NCI-H345 treated with DMSO at 0.1 percent for 48 hours (cell line): ENCODE data around the gene ELP5.

ENCODE experiments used
- DNase-seq: peaks from one replicate; lab custom pipeline; 2025; ENCODE audit not compliant: unreplicated experiment; lab: John Stamatoyannopoulos, UW

Gene ELP5

DNA sequence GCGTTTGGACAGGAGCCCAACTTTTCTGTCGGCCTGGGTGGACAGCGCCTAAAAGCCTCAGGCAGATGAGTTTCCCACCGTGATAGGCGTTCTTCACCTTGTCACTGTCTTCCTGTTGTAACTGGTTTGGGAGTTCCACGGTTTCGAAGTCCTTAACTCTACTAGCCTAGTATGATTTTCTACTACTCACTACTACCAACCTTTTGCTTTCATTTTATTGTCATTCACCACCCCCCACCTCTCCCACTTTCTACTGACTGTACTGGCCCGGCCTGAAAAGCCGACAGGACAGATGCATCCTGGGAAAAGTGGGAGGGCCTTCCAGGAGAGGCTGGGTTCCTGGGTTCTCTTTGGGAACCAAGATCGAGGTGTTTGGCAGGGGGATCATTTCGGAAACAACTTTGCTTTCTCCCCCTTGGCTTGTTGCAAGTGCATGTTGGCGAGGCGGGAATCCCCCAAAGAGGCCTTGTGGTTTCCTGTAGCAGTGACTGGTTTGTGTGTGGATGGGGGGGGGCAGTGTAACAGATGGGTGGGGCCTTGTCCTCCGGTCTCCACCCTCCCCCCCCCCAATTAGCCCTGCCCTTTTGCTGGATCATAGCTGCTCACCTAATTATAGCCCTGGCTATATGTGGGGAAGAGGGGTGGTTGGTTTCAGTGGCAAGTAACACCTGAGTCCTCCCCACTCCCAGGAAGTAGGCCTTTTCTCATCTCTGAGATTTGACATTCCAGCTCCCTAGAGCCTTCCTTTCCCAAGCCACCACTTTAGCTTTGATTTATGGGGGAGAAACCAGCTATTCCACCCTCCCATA, 56.8 kb downstream of the ELP5 start:
- peak; percentile 39 for DNase-seq
